H1 (cell line): ENCODE measurements around the gene UBE2A. TPM values are rescaled to one million over a fixed set of nuclear protein-coding genes. Genes with fewer than 3 reads are reported as not detected.

ENCODE experiments used
- CTCF ChIA-PET: fragments of 300-600 bp; sonication (Branson Sonifier 250); formaldehyde crosslinking; loops from one replicate; lab custom pipeline; 2021; ENCODE audit not compliant: partially characterized antibody; lab: Charles Lee
- POLR2A ChIA-PET: fragments of 300-600 bp; sonication (Branson Sonifier 250); formaldehyde crosslinking; loops from one replicate; lab custom pipeline; 2021; ENCODE audit warnings: inconsistent platforms; ENCODE audit not compliant: partially characterized antibody; lab: Charles Lee
- DNase-seq, 2 experiments: peaks; one replicate each; pipeline versions ENCODE4 v3.0.0 to v3.0.0-alpha.2; 2010 to 2022; ENCODE audit warnings: low spot score in 2 of 2, low read depth in 1 of 2, mixed read lengths in 1 of 2
- FAIRE-seq: peaks from 2 replicates; lab custom pipeline; 2011; peaks lifted over from hg19 to GRCh38; lab: Jason Lieb, UNC
- H2AFZ ChIP-seq: 2 replicates; pipeline ENCODE4 v1.8.1; 2012; ENCODE audit warnings: low read length, inconsistent platforms
- H2AK5ac ChIP-seq: 2 replicates; pipeline ENCODE4 v1.6.1; 2013; ENCODE audit warnings: low read depth, low read length
- H2BK120ac ChIP-seq: replicated peaks from 2 replicates; pipeline ENCODE3; 2013; ENCODE audit warnings: low read depth, low read length, inconsistent platforms
- H2BK12ac ChIP-seq: 2 replicates; pipeline ENCODE4 v1.6.1; 2013; ENCODE audit warnings: low read depth, low read length
- H2BK15ac ChIP-seq: 2 replicates; pipeline ENCODE4 v1.6.1; 2013; ENCODE audit warnings: low read length
- H2BK20ac ChIP-seq: 2 replicates; pipeline ENCODE4 v1.6.1; 2013; ENCODE audit warnings: low read length
- H2BK5ac ChIP-seq: 2 replicates; pipeline ENCODE4 v1.6.1; 2013; ENCODE audit warnings: low read depth, low read length
- H3K14ac ChIP-seq: 2 replicates; pipeline ENCODE4 v1.6.1; 2013; ENCODE audit warnings: inconsistent platforms; ENCODE audit not compliant: insufficient read length
- H3K18ac ChIP-seq: 2 replicates; pipeline ENCODE4 v1.6.1; 2013; ENCODE audit warnings: low read length; ENCODE audit errors: extremely low read depth
- H3K23ac ChIP-seq: 2 replicates; pipeline ENCODE4 v1.6.1; 2013; ENCODE audit warnings: inconsistent platforms; ENCODE audit not compliant: insufficient read length
- H3K23me2 ChIP-seq: 2 replicates; pipeline ENCODE4 v1.6.1; 2013; ENCODE audit warnings: low read depth, low read length
- H3K27ac ChIP-seq: 2 replicates; pipeline ENCODE4 v1.6.1; 2011; ENCODE audit warnings: low read depth, low read length, inconsistent platforms
- H3K27me3 ChIP-seq, 4 experiments: replicated peaks in 1 of 4; 1 replicate in 1 of 4; 2 replicates in 3 of 4; pipeline versions ENCODE4 v1.6.1 to v1.8.1; 2011 to 2013; ENCODE audit warnings: low read length in 3 of 4, mild to moderate bottlenecking in 3 of 4, inconsistent platforms in 2 of 4, mixed read lengths in 2 of 4, moderate library complexity in 1 of 4; ENCODE audit not compliant: control insufficient read depth in 3 of 4, insufficient read depth in 3 of 4; ENCODE audit errors: extremely low read depth in 1 of 4
- H3K36me3 ChIP-seq, 4 experiments: 2 replicates each; pipeline versions ENCODE4 v1.6.1 to v1.8.1; 2011 to 2013; ENCODE audit warnings: mild to moderate bottlenecking in 4 of 4, low read length in 3 of 4, moderate library complexity in 2 of 4, control low read depth in 1 of 4, inconsistent platforms in 1 of 4; ENCODE audit not compliant: insufficient read depth in 4 of 4, control insufficient read depth in 2 of 4
- H3K4ac ChIP-seq: replicated peaks from 2 replicates; pipeline ENCODE3; 2013; ENCODE audit warnings: low read length, low read depth, mixed read lengths, inconsistent platforms; ENCODE audit not compliant: insufficient read length
- H3K4me1 ChIP-seq, 4 experiments: replicated peaks in 1 of 4; 1 replicate in 1 of 4; 2 replicates in 3 of 4; pipeline versions ENCODE4 v1.6.1 to v1.8.1; 2011 to 2013; ENCODE audit warnings: low read length in 3 of 4, inconsistent platforms in 2 of 4, mixed read lengths in 1 of 4; ENCODE audit not compliant: insufficient read depth in 4 of 4, control insufficient read depth in 3 of 4
- H3K4me2 ChIP-seq, 2 experiments: 2 replicates each; pipeline versions ENCODE4 v1.6.1 to v1.8.1; 2011 to 2013; ENCODE audit warnings: low read depth in 2 of 2, low read length in 2 of 2, control low read depth in 1 of 2, inconsistent platforms in 1 of 2, mild to moderate bottlenecking in 1 of 2; ENCODE audit not compliant: insufficient read depth in 1 of 2
- H3K4me3 ChIP-seq, 4 experiments: fragments of 200-600, 300-600 bp in 1 of 4; sonication (generic), shearing (Covaris generic), sonication (Bioruptor Twin) in 1 of 4; 2 replicates each; pipeline versions ENCODE4 v1.5.1 to v1.8.1; 2011 to 2016; ENCODE audit warnings: low read length in 4 of 4, low read depth in 3 of 4, control low read depth in 2 of 4, inconsistent platforms in 2 of 4, mild to moderate bottlenecking in 2 of 4, mixed read lengths in 1 of 4, moderate library complexity in 1 of 4; ENCODE audit not compliant: insufficient read depth in 2 of 4; ENCODE audit errors: extremely low read depth in 1 of 4
- H3K56ac ChIP-seq: replicated peaks from 2 replicates; pipeline ENCODE3; 2013; ENCODE audit warnings: low read depth, mild to moderate bottlenecking, mixed read lengths, low read length, inconsistent platforms; ENCODE audit not compliant: insufficient read length
- H3K79me1 ChIP-seq: 2 replicates; pipeline ENCODE4 v1.6.1; 2013; ENCODE audit warnings: low read depth, low read length, control low read depth
- H3K79me2 ChIP-seq, 2 experiments: 2 replicates each; pipeline versions ENCODE4 v1.6.1 to v1.8.1; 2012 to 2013; ENCODE audit warnings: low read length in 2 of 2, mild to moderate bottlenecking in 2 of 2, inconsistent platforms in 1 of 2; ENCODE audit not compliant: insufficient read depth in 2 of 2, control insufficient read depth in 1 of 2
- H3K9ac ChIP-seq, 4 experiments: replicated peaks in 1 of 4; 1 replicate in 1 of 4; 2 replicates in 3 of 4; pipeline versions ENCODE4 v1.6.1 to v1.8.1; 2011 to 2013; ENCODE audit warnings: low read depth in 3 of 4, low read length in 3 of 4, control low read depth in 2 of 4, mild to moderate bottlenecking in 2 of 4, moderate library complexity in 2 of 4, inconsistent platforms in 1 of 4; ENCODE audit errors: extremely low read depth in 1 of 4
- H3K9me3 ChIP-seq, 2 experiments: 2 replicates each; pipeline versions ENCODE4 v1.6.1 to v1.8.1; 2012 to 2013; ENCODE audit warnings: mild to moderate bottlenecking in 2 of 2, moderate library complexity in 2 of 2, control low read depth in 1 of 2, inconsistent platforms in 1 of 2, low read depth in 1 of 2, low read length in 1 of 2, mixed read lengths in 1 of 2; ENCODE audit not compliant: insufficient read depth in 2 of 2
- H4K20me1 ChIP-seq, 2 experiments: replicated peaks in 1 of 2; 2 replicates each; pipeline versions ENCODE3 to v1.8.1; 2011 to 2013; ENCODE audit warnings: inconsistent platforms in 2 of 2, low read length in 2 of 2, mild to moderate bottlenecking in 1 of 2; ENCODE audit not compliant: insufficient read depth in 2 of 2, control insufficient read depth in 1 of 2
- H4K5ac ChIP-seq: 2 replicates; pipeline ENCODE4 v1.6.1; 2013; ENCODE audit warnings: low read length, low read depth, mixed read lengths, inconsistent platforms; ENCODE audit not compliant: insufficient read length
- H4K8ac ChIP-seq: 2 replicates; pipeline ENCODE4 v1.8.0; 2013; ENCODE audit warnings: mild to moderate bottlenecking, moderate library complexity, low read length, inconsistent platforms; ENCODE audit not compliant: insufficient read depth; ENCODE audit errors: extremely low read depth
- H4K91ac ChIP-seq: replicated peaks from 2 replicates; pipeline ENCODE3; 2013; ENCODE audit warnings: low read length, mixed read lengths, inconsistent platforms; ENCODE audit not compliant: insufficient read length
- BACH1 ChIP-seq: IDR thresholded peaks from 2 replicates; pipeline ENCODE4 v1.6.1; 2012; ENCODE audit warnings: low read length, improper control_type of control experiment
- CHD1 ChIP-seq: IDR thresholded peaks from 2 replicates; pipeline ENCODE4 v1.6.1; 2012; ENCODE audit warnings: low read depth, low read length, improper control_type of control experiment
- CREB1 ChIP-seq: IDR thresholded peaks from 2 replicates; pipeline ENCODE4 v1.6.1; 2012; ENCODE audit warnings: inconsistent platforms
- FOSL1 ChIP-seq: IDR thresholded peaks from 2 replicates; pipeline ENCODE4 v1.6.1; 2011; ENCODE audit warnings: mild to moderate bottlenecking, low read depth, low read length, moderate library complexity; ENCODE audit not compliant: insufficient read depth
- GTF2F1 ChIP-seq: IDR thresholded peaks from 2 replicates; pipeline ENCODE4 v1.6.1; 2012; ENCODE audit warnings: low read depth, low read length, improper control_type of control experiment, borderline replicate concordance
- KDM4A ChIP-seq: IDR thresholded peaks from one replicate; pipeline ENCODE4 v1.7.1; 2012; ENCODE audit warnings: low read depth, mild to moderate bottlenecking, moderate library complexity, low read length, inconsistent platforms; ENCODE audit not compliant: severe bottlenecking
- MAFK ChIP-seq: IDR thresholded peaks from 2 replicates; pipeline ENCODE4 v1.6.1; 2012; ENCODE audit warnings: low read depth, mild to moderate bottlenecking, improper control_type of control experiment, low read length
- MAX ChIP-seq: IDR thresholded peaks from 2 replicates; pipeline ENCODE4 v1.6.1; 2012; ENCODE audit warnings: inconsistent platforms
- NANOG ChIP-seq: IDR thresholded peaks from 2 replicates; pipeline ENCODE4 v1.6.1; 2011; ENCODE audit warnings: low read length, low read depth, mild to moderate bottlenecking, inconsistent platforms; ENCODE audit not compliant: insufficient read depth, poor library complexity, severe bottlenecking
- NRF1 ChIP-seq: IDR thresholded peaks from 2 replicates; pipeline ENCODE4 v1.6.1; 2011; ENCODE audit warnings: mild to moderate bottlenecking, low read depth, low read length, improper control_type of control experiment
- POLR2A ChIP-seq, 2 experiments: IDR thresholded peaks; 1 replicate in 1 of 2; 2 replicates in 1 of 2; pipeline ENCODE4 v1.6.1; 2011; ENCODE audit warnings: low read depth in 2 of 2, low read length in 2 of 2, mild to moderate bottlenecking in 2 of 2; ENCODE audit errors: control extremely low read depth in 1 of 2
- TAF1 ChIP-seq: IDR thresholded peaks from 2 replicates; pipeline ENCODE4 v1.6.1; 2011; ENCODE audit warnings: mild to moderate bottlenecking, low read depth, low read length
- YY1 ChIP-seq: IDR thresholded peaks from 2 replicates; pipeline ENCODE4 v1.6.1; 2011; ENCODE audit warnings: low read depth, mild to moderate bottlenecking, low read length
- ZNF274 ChIP-seq: IDR thresholded peaks from 2 replicates; pipeline ENCODE4 v1.7.0; 2012; ENCODE audit warnings: low read length, borderline replicate concordance; ENCODE audit errors: extremely low read depth
- WGBS, 2 experiments: shearing (Covaris generic) in 1 of 2; methylation state at CpG; one replicate each; pipeline versions ENCODE4 v1.1.6 to v1.1.7; 2013 to 2015; ENCODE audit warnings: low lambda C conversion rate in 2 of 2, mixed read lengths in 2 of 2, inconsistent platforms in 1 of 2, low coverage in 1 of 2, missing lambda C conversion rate in 1 of 2; ENCODE audit not compliant: insufficient replicate concordance in 2 of 2, insufficient coverage in 1 of 2, insufficient read length in 1 of 2; ENCODE audit errors: extremely low coverage in 1 of 2, missing lambda C conversion rate in 1 of 2; 5-methylcytosine and 5-hydroxymethylcytosine counted together
- polyA plus RNA-seq, 7 experiments: library from polyadenylated mRNA; depleted of rRNA in 3 of 7; stranded (reverse) in 5 of 7; unstranded in 2 of 7; fragments of >200 nt in 5 of 7; fragments of 200-250 nt in 2 of 7; gene quantifications; 1 replicate in 5 of 7; 2 replicates in 1 of 7; 4 replicates in 1 of 7; pipeline versions ENCODE4 v1.2.1 to v1.2.3, GENCODE V29; 2011 to 2013; ENCODE audit warnings: missing spikeins in 2 of 7, mixed read lengths in 2 of 7
- total RNA-seq: library from RNA; stranded (reverse); fragmentation: NEBNext Ultra II Directional; extraction: Animal tissue kit (Norgen Biotek cat#: 25700); gene quantifications from 2 replicates; pipeline ENCODE4 v1.2.1, GENCODE V29; 2021

UBE2A gene
- total and polyA plus RNA-seq, 2 of the 8 experiments (the other 6 are each of a cell fraction or from before 2014, with no cell fraction given): 24.8 to 43.9 TPM

- Histone ChIP-seq H3K23ac (no peak overlapping the region), H4K91ac (no peak overlapping the region), H3K4me3 (peak overlapping the region in 1 of 4 experiments; percentile 29; a peak in 1 of 8 replicates), H3K4ac (no peak overlapping the region), H3K9ac (no peak overlapping the region), H3K27me3 (no peaks in the 10 kb centered on the region), H3K18ac (no peak overlapping the region), H3K9me3 (no peaks in the 10 kb centered on the region), H4K8ac (no peak overlapping the region), H3K79me2 (no peaks in the 10 kb centered on the region), H2AFZ (no peak overlapping the region), H2BK15ac (no peak overlapping the region), H3K4me2 (peak overlapping the region; percentile 36 to 56; a peak in 3 of 4 replicates), H4K5ac (no peak overlapping the region), H4K20me1 (no peaks in the 10 kb centered on the region), H2BK120ac (no peak overlapping the region), H3K27ac (no peak overlapping the region), H3K79me1 (no peaks in the 10 kb centered on the region), H2BK12ac (no peak overlapping the region), H3K14ac (no peak overlapping the region), H3K56ac (no peak overlapping the region), H3K23me2 (no peaks in the 10 kb centered on the region), H3K4me1 (peaks cover 0 to 5% (median 3%) of the 10 kb centered on the region in 4 experiments; a peak in 3 of 7 replicates), H2BK5ac (no peak overlapping the region), H3K36me3 (no peaks in the 10 kb centered on the region), H2AK5ac (no peak overlapping the region), H2BK20ac (no peak overlapping the region)
- ChIA-PET CTCF (interaction anchor here (1.0 to 1.6 kb wide), 5 partner anchors 13 to 118 kb away, joined by 3 to 4 read pairs (median 3); no protein-coding TSS in a partner anchor), POLR2A (interaction anchor here (0.6 to 2.0 kb wide), 4 partner anchors 12 to 43 kb away, joined by 3 to 7 read pairs (median 4); partner anchors contain the start of genes NKRF and UBE2A)
- FAIRE-seq (no peak), DNase-seq (no peak)
- 40% methylated on average over 15 of the region's 15 CpGs; no CpG with 5 or more reads in 1 of the 2 experiments for WGBS, 2 experiments
- TF ChIP-seq KDM4A (no peak), CHD1 (no peak), BACH1 (no peak), TAF1 (no peak), YY1 (no peak), GTF2F1 (no peak), FOSL1 (no peak), POLR2A (IDR thresholded peaks at IDR 0.05; ENCODE audit: control extremely low read depth in 1 of 2, low read depth in 2 of 2, low read length in 2 of 2) (no peak), NRF1 (no peak), CREB1 (no peak), ZNF274 (no peak), MAFK (no peak), MAX (no peak), NANOG (no peak)
These were observed 43.3 kb downstream of the UBE2A start for GRCh38 chrX:119617517-119618164.
